Testis (tissue), 2 donors: ENCODE data around the gene TFEB.

Experiments
- POLR2A ChIP-seq: fragments of 450-650 bp; IDR thresholded peaks from one replicate; pipeline ENCODE4 v1.6.1; 2017; ENCODE audit warnings: antibody characterized with exemption, mild to moderate bottlenecking, moderate library complexity
- TF ChIP-seq, protein P1 (sequence below), 3 experiments: fragments of 450-650 bp in 2 of 3; fragments of 200-600 bp in 1 of 3; sonication (generic) in 1 of 3; IDR thresholded peaks; one replicate each; pipeline ENCODE4 v1.5.1; 2016 to 2019; ENCODE audit warnings: antibody characterized with exemption in 3 of 3, mild to moderate bottlenecking in 2 of 3, moderate library complexity in 1 of 3

DNA sequence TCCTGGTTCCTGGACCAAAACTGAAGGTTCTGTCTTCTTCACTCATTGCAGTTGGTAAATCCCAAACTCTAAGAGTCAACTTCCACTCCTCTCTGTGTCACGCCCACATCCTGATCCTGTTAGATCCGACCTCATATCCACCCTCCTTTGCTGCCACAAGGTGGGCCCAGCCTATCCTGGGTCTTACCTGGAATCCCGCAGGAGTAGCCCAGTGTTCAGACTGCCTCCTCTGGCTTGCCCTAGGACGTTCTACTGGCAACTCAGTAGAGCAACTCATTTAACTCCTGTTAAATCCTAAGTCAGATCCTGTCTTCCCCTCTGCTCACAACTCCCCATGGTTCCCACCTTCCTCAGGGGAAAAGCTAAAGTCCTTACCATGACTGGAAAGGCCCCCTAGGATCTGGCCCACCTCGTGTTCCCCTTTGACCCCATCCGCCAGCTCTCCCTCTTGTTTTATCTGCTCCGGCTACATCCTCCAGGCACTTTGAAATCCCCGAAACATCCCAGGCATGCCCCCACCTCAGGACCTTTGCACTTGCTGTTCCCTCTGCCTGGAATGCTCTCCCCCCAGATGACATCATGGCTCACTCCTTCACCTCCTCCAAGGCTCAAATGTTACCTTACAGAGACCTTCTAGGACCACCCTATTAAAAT is 43.9 kb downstream of the TFEB start:
- TF ChIP-seq, protein P1, sequence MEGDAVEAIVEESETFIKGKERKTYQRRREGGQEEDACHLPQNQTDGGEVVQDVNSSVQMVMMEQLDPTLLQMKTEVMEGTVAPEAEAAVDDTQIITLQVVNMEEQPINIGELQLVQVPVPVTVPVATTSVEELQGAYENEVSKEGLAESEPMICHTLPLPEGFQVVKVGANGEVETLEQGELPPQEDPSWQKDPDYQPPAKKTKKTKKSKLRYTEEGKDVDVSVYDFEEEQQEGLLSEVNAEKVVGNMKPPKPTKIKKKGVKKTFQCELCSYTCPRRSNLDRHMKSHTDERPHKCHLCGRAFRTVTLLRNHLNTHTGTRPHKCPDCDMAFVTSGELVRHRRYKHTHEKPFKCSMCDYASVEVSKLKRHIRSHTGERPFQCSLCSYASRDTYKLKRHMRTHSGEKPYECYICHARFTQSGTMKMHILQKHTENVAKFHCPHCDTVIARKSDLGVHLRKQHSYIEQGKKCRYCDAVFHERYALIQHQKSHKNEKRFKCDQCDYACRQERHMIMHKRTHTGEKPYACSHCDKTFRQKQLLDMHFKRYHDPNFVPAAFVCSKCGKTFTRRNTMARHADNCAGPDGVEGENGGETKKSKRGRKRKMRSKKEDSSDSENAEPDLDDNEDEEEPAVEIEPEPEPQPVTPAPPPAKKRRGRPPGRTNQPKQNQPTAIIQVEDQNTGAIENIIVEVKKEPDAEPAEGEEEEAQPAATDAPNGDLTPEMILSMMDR (IDR thresholded peaks at IDR 0.05) = no peak
- TF ChIP-seq POLR2A = no peak
